Astrocyte (in vitro differentiated cells and primary cell): ENCODE results near the gene NLRP8. TPM values are rescaled to one million over a fixed set of nuclear protein-coding genes. Genes with fewer than 3 reads are reported as not detected.

Source experiments
- DNase-seq: peaks from one replicate; pipeline ENCODE4 v3.0.0-alpha.2; 2010; ENCODE audit warnings: low read depth
- FAIRE-seq: peaks from 2 replicates; lab custom pipeline; 2011; peaks lifted over from hg19 to GRCh38; lab: Jason Lieb, UNC
- H2AFZ ChIP-seq: 2 replicates; pipeline ENCODE4 v1.6.0; 2012; ENCODE audit warnings: low read depth, low read length, inconsistent platforms
- H3K27ac ChIP-seq: 2 replicates; pipeline ENCODE4 v1.5.1; 2011; ENCODE audit warnings: low read depth, low read length, inconsistent platforms
- H3K27me3 ChIP-seq: 2 replicates; pipeline ENCODE4 v1.6.0; 2011; ENCODE audit warnings: low read length, inconsistent platforms; ENCODE audit not compliant: insufficient read depth
- H3K36me3 ChIP-seq: 2 replicates; pipeline ENCODE4 v1.5.1; 2011; ENCODE audit warnings: low read length, inconsistent platforms; ENCODE audit not compliant: insufficient read depth
- H3K4me1 ChIP-seq: 2 replicates; pipeline ENCODE4 v1.5.1; 2011; ENCODE audit warnings: low read length, inconsistent platforms; ENCODE audit not compliant: insufficient read depth
- H3K4me2 ChIP-seq: 2 replicates; pipeline ENCODE4 v1.6.0; 2012; ENCODE audit warnings: low read length, inconsistent platforms
- H3K4me3 ChIP-seq: 2 replicates; pipeline ENCODE4 v1.5.1; 2011; ENCODE audit warnings: low read depth, mild to moderate bottlenecking, low read length, inconsistent platforms; ENCODE audit not compliant: insufficient read depth
- H3K79me2 ChIP-seq: 2 replicates; pipeline ENCODE4 v1.6.0; 2012; ENCODE audit warnings: mild to moderate bottlenecking, low read length, inconsistent platforms; ENCODE audit not compliant: insufficient read depth
- H3K9ac ChIP-seq: 2 replicates; pipeline ENCODE4 v1.6.0; 2012; ENCODE audit warnings: mild to moderate bottlenecking, low read length, inconsistent platforms
- H3K9me3 ChIP-seq: 2 replicates; pipeline ENCODE4 v1.5.1; 2012; ENCODE audit warnings: low read depth, mild to moderate bottlenecking, low read length, inconsistent platforms; ENCODE audit not compliant: insufficient read depth
- H4K20me1 ChIP-seq: 2 replicates; pipeline ENCODE4 v1.6.0; 2012; ENCODE audit warnings: low read length, inconsistent platforms; ENCODE audit not compliant: insufficient read depth
- H3K27ac Mint-ChIP-seq: one replicate; pipeline ENCODE4 v1.8.0; 2021; ENCODE audit warnings: mild to moderate bottlenecking, mixed read lengths; ENCODE audit not compliant: unreplicated experiment
- H3K27me3 Mint-ChIP-seq: one replicate; pipeline ENCODE4 v1.8.0; 2021; ENCODE audit warnings: low read depth, mixed read lengths; ENCODE audit not compliant: unreplicated experiment
- H3K36me3 Mint-ChIP-seq: one replicate; pipeline ENCODE4 v1.8.0; 2021; ENCODE audit warnings: low read depth, mixed read lengths; ENCODE audit not compliant: unreplicated experiment
- H3K4me1 Mint-ChIP-seq: one replicate; pipeline ENCODE4 v1.8.0; 2021; ENCODE audit warnings: low read depth, mixed read lengths; ENCODE audit not compliant: unreplicated experiment
- H3K4me3 Mint-ChIP-seq: one replicate; pipeline ENCODE4 v1.8.0; 2021; ENCODE audit warnings: mild to moderate bottlenecking, moderate library complexity, mixed read lengths; ENCODE audit not compliant: unreplicated experiment
- H3K9me3 Mint-ChIP-seq: one replicate; pipeline ENCODE4 v1.8.0; 2021; ENCODE audit warnings: mild to moderate bottlenecking, mixed read lengths; ENCODE audit not compliant: unreplicated experiment
- CTCF ChIP-seq: IDR thresholded peaks from 2 replicates; pipeline ENCODE4 v1.5.1; 2011; ENCODE audit warnings: low read depth, mild to moderate bottlenecking, inconsistent platforms, low read length, moderate library complexity; ENCODE audit not compliant: insufficient read depth
- EZH2 ChIP-seq: IDR thresholded peaks from 2 replicates; pipeline ENCODE4 v1.6.1; 2012; ENCODE audit warnings: mild to moderate bottlenecking, low read length, inconsistent platforms; ENCODE audit not compliant: insufficient read depth
- total RNA-seq: library from RNA; stranded (reverse); gene quantifications from 2 replicates; pipeline ENCODE4 v1.2.1, GENCODE V29; 2021

Gene NLRP8
- total RNA-seq, 1 donor from 2014 or later = not detected

- peaks cover 10% of the 10 kb centered on the region for H3K9me3 Mint-ChIP-seq
- no peak overlapping the region for H2AFZ ChIP-seq
- no peak for DNase-seq
- no peak overlapping the region for H3K9ac ChIP-seq
- H3K4me3 ChIP-seq = no peak overlapping the region
- H3K36me3 ChIP-seq = no peaks in the 10 kb centered on the region
- H3K27me3 Mint-ChIP-seq = no peaks in the 10 kb centered on the region
- no peaks in the 10 kb centered on the region for H4K20me1 ChIP-seq
- peaks cover 12% of the 10 kb centered on the region for H3K9me3 ChIP-seq
- no peaks in the 10 kb centered on the region for H3K4me1 Mint-ChIP-seq
- H3K4me1 ChIP-seq = no peaks in the 10 kb centered on the region
- no peak for TF ChIP-seq CTCF
- TF ChIP-seq EZH2 = no peak
- no peaks in the 10 kb centered on the region for H3K27me3 ChIP-seq
- H3K79me2 ChIP-seq = no peaks in the 10 kb centered on the region
- no peak overlapping the region for H3K4me2 ChIP-seq
- no peaks in the 10 kb centered on the region for H3K36me3 Mint-ChIP-seq
- H3K27ac ChIP-seq = no peak overlapping the region
- H3K27ac Mint-ChIP-seq = no peak overlapping the region
- FAIRE-seq = no peak
- no peak overlapping the region for H3K4me3 Mint-ChIP-seq
Observed at GRCh38 chr19:55985254-55985653, 37.6 kb downstream of the NLRP8 start.

GRCh38 chr19:55986487-55986886 lies 38.9 kb downstream of the NLRP8 start, which contains the start of gene NLRP5:
NLRP5 (plus strand) TSS chr19:55986775.
- peaks cover 6% of the 10 kb centered on the region for H3K9me3 Mint-ChIP-seq

More at GRCh38 chr19:55986487-55986886, 38.9 kb downstream of the NLRP8 start, which contains the start of gene NLRP5:
- H4K20me1 ChIP-seq = no peaks in the 10 kb centered on the region
- H2AFZ ChIP-seq = no peak within 1 kb of the TSS
- peaks cover 12% of the 10 kb centered on the region for H3K9me3 ChIP-seq
- H3K79me2 ChIP-seq = no peaks in the 10 kb centered on the region
- no peaks in the 10 kb centered on the region for H3K4me1 ChIP-seq
- Mint-ChIP-seq H3K4me1 (no peaks in the 10 kb centered on the region), H3K4me3 (no peak within 1 kb of the TSS), H3K27me3 (no peaks in the 10 kb centered on the region), H3K36me3 (no peaks in the 10 kb centered on the region), H3K27ac (no peak within 1 kb of the TSS)
- no peak within 1 kb of the TSS for H3K27ac ChIP-seq
- no peak for DNase-seq
- no peak for FAIRE-seq
- no peak within 1 kb of the TSS for H3K4me3 ChIP-seq
- no peak within 1 kb of the TSS for H3K4me2 ChIP-seq
- no peaks in the 10 kb centered on the region for H3K27me3 ChIP-seq
- H3K9ac ChIP-seq = no peak within 1 kb of the TSS
- no peaks in the 10 kb centered on the region for H3K36me3 ChIP-seq
- TF ChIP-seq EZH2 (no peak), CTCF (no peak)
